Middle frontal gyrus (tissue), 1 donor: ENCODE results near the gene CTSW.

Experiments used
- DNase-seq: peaks from one replicate; pipeline ENCODE4 v3.0.0-alpha.2; 2015; ENCODE audit warnings: low spot score; ENCODE audit errors: extremely low spot score

CTSW gene

GRCh38 chr11:65867284-65868071, 12.2 kb upstream of the CTSW start:
- no peak for DNase-seq

- no peak for DNase-seq
Observed at GRCh38 chr11:65868076-65868667, 11.5 kb upstream of the CTSW start.

- no peak for DNase-seq
Observed at GRCh38 chr11:65868907-65869306, 10.7 kb upstream of the CTSW start.

- no peak for DNase-seq
Observed at GRCh38 chr11:65869643-65870306, 9.9 kb upstream of the CTSW start.

- DNase-seq, result no peak
Observed at GRCh38 chr11:65870307-65870658, 9.4 kb upstream of the CTSW start.

- DNase-seq, result no peak
Observed at GRCh38 chr11:65870706-65871681, 8.6 kb upstream of the CTSW start.

GRCh38 chr11:65871811-65872548, 7.7 kb upstream of the CTSW start:
- DNase-seq, result no peak

GRCh38 chr11:65872586-65873317, 6.9 kb upstream of the CTSW start, which contains the start of gene EFEMP2:
Gene EFEMP2, minus strand, starts transcription at chr11:65872800. Its CDS starts 446 bp downstream, at chr11:65872354.
- no peak for DNase-seq

GRCh38 chr11:65873318-65874156, 6.1 kb upstream of the CTSW start:
- DNase-seq, result peak; percentile 78

GRCh38 chr11:65880027-65880426, 390 bp downstream of the CTSW start:
- no peak for DNase-seq

GRCh38 chr11:65880844-65881421, 1.3 kb downstream of the CTSW start:
- no peak for DNase-seq

GRCh38 chr11:65882120-65883057, 2.8 kb downstream of the CTSW start:
- DNase-seq, result no peak

- no peak for DNase-seq
Observed at GRCh38 chr11:65883058-65883761, 3.6 kb downstream of the CTSW start.

- no peak for DNase-seq
Observed at GRCh38 chr11:65883786-65884715, 4.4 kb downstream of the CTSW start.

GRCh38 chr11:65884716-65885092, 5.1 kb downstream of the CTSW start:
- peak; percentile 51 for DNase-seq

- DNase-seq, result no peak
Observed at GRCh38 chr11:65885231-65885630, 5.6 kb downstream of the CTSW start.
